Sigmoid colon (tissue), 4 donors: ENCODE data around the gene MYLK.

Experiments
- POLR2A ChIP-seq, 2 donors: fragments of 450-650 bp; IDR thresholded peaks; one replicate each; pipeline ENCODE4 v1.6.1; 2016; ENCODE audit warnings: antibody characterized with exemption in 2 of 2, mild to moderate bottlenecking in 2 of 2, moderate library complexity in 2 of 2
- POLR2AphosphoS5 ChIP-seq, 4 donors: sonication (generic); formaldehyde crosslinking; IDR thresholded peaks; one replicate each; pipeline ENCODE4 v1.6.1; 2017; ENCODE audit warnings: antibody characterized with exemption in 4 of 4
- TF ChIP-seq, protein P1 (sequence below), 4 experiments: fragments of 450-650 bp in 3 of 4; fragments of 200-600 bp in 1 of 4; IDR thresholded peaks; one replicate each; pipeline ENCODE4 v1.5.1; 2016 to 2019; ENCODE audit warnings: antibody characterized with exemption in 4 of 4, mild to moderate bottlenecking in 3 of 4, moderate library complexity in 2 of 4

DNA sequence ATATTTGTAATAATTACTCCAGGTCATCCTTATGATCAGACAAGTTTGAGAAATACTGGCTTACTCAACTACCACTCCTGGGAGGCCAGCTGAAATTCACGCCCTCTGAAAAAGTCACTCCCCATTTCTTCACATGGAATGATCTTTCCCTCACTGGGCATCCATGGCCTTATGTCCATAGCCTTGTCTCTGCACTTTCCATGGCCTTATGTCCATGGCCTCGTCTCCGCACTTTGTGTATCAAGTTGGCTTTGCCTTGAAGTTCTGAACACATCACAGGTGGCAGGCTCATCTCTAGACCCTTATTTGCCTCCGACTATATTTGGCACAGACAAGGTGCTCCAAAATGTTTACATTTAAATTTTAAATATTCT, 241.2 kb downstream of the MYLK start:
- TF ChIP-seq, protein P1, sequence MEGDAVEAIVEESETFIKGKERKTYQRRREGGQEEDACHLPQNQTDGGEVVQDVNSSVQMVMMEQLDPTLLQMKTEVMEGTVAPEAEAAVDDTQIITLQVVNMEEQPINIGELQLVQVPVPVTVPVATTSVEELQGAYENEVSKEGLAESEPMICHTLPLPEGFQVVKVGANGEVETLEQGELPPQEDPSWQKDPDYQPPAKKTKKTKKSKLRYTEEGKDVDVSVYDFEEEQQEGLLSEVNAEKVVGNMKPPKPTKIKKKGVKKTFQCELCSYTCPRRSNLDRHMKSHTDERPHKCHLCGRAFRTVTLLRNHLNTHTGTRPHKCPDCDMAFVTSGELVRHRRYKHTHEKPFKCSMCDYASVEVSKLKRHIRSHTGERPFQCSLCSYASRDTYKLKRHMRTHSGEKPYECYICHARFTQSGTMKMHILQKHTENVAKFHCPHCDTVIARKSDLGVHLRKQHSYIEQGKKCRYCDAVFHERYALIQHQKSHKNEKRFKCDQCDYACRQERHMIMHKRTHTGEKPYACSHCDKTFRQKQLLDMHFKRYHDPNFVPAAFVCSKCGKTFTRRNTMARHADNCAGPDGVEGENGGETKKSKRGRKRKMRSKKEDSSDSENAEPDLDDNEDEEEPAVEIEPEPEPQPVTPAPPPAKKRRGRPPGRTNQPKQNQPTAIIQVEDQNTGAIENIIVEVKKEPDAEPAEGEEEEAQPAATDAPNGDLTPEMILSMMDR (IDR thresholded peaks at IDR 0.05) = no peak
- TF ChIP-seq POLR2A (IDR thresholded peaks at IDR 0.05) (no peak), POLR2AphosphoS5 (IDR thresholded peaks at IDR 0.05) (no peak)
